RKO (cell line): ENCODE data around the gene GRIA4.

Source experiments
- DNase-seq: peaks from one replicate; pipeline ENCODE4 v3.0.0-alpha.2; 2016; ENCODE audit warnings: low spot score

The GRIA4 gene

GRCh38 chr11:105789579-105790420 is 179.9 kb downstream of the GRIA4 start:
- no peak for DNase-seq

- DNase-seq = no peak
Observed at GRCh38 chr11:105790840-105791239, 181.0 kb downstream of the GRIA4 start.

DNA sequence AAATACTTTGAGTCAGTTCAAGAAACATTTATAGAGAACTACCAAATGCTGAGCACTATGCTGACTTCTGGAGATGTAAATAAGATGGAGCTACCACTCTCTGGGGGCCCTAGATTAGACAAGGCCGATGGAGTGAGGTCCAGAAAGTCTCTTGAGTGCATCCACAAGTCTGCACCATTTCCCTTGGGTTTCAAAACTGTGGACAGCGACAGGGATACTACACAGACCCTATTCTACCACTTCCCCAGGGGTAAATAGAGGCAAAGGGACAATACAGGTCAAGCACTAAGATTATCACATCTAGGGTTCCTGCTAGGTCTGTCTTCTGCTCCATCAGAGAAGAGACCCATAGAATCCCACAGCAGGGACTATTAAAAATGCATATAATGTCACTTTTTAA is 183.2 kb downstream of the GRIA4 start:
- DNase-seq = no peak

DNA sequence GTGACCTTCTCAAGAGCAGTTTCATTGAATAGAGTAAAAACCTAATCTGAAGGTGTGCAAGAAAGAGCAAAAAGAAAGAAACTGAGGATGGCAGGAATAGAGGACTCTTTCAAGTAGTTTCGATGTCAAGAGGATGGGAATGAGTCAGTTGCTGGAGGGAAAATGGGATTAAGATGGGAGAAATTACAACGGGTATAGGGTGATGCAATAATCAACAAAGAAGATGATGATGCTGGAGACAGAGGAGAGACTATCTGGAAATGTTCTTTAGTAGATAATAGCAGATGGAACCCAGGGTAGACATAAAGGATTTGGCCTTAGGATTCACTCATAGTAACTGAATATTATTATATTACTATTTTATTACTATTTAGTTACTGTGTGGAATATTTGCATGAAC is 189.4 kb downstream of the GRIA4 start:
- DNase-seq = no peak

DNA sequence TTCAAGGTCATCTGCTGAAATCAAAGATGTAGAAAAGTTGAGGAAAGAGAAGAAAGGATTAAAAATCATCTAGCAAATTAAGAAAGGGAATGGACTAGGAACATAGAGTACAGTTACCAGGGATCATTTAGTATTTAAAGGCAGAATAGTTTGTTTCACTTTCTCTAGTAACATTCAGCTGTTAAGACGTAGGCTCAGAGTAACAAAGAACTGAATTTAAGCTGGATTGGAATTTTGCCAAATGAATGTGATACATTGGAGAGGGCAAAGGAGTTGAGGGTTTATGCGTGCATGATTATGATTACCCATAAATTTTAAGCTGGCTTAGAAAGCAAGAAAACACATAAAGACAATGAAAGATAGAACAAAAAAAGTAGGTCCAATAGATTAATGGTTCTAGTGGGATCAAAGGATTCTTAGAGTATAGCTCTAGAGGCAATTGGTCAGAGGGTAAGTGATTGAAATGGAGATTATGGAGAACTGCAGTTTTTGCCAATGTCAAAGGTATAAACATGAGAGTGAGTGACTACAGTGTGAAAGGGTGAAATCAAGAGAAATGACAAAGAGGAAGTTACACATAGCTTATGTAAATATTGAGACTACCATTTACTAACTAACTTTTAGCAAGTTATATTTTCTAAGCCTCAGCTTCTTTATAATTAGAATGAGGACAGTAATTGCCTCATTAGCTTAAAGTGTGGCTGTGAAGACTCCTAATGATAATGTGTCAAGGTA is 190.0 kb downstream of the GRIA4 start:
- no peak for DNase-seq

GRCh38 chr11:105802390-105802789 is 192.5 kb downstream of the GRIA4 start:
- no peak for DNase-seq

GRCh38 chr11:105811242-105811641 is 201.4 kb downstream of the GRIA4 start:
- DNase-seq = no peak

DNA sequence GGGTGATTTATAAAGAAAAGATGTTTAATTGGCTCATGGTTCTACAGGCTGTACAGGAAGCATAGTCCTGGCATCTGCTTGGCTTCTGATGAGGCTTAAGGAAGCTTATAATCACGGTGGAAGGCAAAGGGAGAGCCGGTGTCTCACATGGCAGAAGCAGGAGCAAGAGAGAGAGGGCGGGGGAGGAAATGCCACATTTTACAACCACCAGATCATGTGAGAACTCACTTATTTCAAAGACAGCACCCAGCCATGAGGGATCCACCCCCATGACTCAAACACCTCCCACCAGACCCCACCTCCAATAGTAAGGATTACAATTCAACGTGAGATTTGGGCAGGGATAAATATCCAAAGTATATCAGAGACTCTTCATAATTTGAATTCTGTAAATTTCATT is 211.5 kb downstream of the GRIA4 start:
- DNase-seq = no peak

DNA sequence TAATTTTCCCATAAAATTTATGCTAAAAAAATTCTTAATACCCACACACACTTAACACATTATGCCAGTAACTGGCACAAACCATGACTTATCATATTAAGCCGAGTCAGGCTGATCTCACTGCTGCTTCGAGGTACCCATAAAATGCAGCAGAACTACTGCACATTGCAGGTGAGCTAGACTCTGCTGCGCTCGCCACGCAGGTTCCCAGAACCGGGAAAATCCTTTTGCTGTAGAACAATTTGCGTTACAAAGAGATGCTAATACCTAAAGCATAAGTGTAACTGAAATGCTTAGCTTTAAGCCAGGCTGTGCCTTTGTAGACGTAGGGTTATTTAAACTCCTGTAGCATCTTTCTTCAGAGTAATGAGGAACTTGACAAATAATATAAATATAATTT is 211.9 kb downstream of the GRIA4 start:
- DNase-seq = no peak

DNA sequence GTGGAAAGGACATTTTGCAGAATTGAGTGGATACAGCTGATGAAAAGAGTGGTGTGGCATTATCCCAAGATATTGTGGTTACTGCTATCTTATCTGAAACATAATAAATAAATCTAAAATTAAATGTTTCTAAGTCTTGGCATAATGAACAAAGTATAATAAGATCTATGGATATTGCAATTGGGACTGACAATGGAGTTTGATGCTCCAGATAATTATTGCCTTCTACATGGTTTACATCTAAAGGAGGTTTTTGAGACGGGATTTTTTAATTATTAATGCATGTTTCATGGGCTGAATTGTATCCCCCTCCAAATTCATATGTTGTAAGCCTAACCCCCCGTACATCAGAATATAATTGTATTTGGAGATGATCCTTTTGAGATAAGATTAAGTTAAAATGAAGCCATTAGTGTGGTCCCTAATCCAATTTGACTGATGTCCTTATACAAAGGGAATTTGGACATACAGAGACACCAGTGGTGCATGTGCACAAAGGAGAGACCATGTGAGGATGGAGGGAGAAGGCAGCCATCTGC is 213.7 kb downstream of the GRIA4 start:
- no peak for DNase-seq

- no peak for DNase-seq
Observed at GRCh38 chr11:105824457-105825013, 214.7 kb downstream of the GRIA4 start.

DNA sequence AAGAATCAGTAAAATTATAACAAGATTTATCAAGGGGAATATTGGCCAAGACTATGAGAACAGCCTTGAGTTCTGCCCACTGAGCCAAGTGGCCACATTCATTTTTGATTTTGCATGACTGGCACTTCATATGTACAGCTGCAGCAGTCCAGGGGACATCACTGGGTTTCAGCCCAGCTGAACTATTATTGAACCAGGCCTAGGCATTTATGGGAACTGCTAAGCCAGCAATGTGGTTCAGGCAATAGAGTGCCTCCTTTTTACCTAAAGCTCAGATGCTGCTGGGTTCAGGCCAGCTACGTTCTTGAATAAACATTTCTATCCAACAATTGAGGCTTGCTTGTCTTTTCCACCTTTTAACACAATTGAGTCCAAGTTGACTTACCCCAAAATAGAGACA is 215.3 kb downstream of the GRIA4 start:
- no peak for DNase-seq

GRCh38 chr11:105827906-105828305 is 218.0 kb downstream of the GRIA4 start:
- no peak for DNase-seq

DNA sequence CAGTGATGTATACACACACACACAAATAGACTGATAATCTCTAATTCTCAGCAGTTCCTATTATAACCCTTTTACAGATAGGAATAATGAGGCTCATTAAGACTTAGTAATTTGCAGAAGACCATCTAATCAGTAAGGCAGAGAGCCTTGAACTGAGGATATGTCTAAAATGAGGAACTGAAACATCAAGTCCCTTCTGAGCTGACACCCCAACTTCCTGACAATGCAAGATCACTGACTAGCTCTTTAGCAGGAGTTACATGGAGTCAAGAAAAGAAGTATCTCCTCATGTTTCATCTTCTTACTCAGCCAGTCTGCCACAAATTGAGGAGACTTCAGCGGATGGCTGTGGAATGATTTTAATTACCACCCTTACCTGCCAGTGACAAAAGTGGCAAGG is 219.2 kb downstream of the GRIA4 start:
- DNase-seq = no peak

DNA sequence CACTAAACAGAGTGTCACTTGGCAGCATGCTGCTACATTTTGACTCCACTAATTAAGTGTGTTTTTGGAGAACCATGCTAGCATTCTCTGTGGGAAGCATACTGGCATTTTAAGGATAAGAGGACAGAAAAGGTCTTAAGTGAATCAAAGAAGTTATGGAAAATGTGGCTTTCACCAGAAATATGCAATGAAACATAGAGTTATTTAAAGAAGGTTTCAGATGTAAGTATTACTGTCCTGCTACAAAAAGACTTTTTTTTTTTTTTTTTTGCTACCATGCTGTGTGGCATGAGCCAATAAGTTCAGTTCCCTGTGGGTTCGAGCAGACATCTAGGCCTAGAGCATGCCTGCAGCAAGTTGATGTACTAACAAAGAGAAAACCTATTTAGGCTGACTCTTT is 224.6 kb downstream of the GRIA4 start:
- no peak for DNase-seq

DNA sequence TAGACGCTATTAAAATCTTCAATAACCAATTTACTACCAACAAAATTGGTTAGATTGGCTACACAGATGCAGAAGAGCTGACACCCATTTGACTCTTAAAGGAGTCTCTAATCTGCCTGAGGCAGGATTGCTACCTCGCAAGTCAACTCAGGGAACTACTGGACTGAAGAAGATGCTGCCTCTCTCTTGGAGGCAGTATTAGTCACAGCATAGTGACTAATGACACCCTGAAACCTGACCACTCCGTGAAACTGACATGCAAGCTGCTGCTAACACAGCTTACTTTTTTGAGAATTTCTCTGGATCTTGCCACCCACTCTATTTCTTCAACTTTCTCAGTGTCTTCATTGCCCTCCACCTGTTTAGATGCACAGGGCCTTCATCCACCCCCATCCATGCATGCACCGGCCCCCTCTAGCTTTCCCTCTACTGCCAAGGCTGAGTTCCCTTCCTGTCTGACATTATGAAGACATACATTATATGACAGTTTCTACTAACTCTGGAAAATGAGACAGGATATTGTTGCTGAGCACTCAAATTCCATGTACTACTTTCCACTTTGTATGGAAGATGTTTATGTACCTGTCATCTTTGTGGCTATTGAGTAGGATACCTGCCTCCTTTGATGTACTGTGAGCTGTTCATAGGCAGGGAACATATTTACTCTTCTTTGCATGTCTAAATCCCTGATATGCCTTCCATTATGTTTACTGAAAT is 229.0 kb downstream of the GRIA4 start:
- peak; percentile 69 for DNase-seq

DNA sequence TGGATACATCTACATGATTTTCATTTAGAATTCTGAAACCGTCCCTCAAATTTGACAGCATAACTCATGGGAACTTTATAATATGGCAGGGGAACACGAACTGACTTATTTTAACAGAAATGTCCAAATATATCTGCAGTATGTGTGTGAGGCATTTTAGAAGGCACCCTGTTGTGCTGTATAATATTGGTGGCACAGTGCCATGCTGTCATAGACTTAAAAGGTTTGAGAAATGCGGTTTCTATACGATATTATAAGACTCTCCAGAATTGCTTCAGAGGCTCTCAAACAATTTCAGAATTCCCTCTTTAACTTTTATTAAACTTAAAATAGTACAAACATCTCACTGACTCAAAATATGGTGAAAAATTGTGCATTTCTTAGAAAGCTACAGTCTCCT is 230.5 kb downstream of the GRIA4 start:
- DNase-seq = no peak

GRCh38 chr11:105852403-105852802 is 242.5 kb downstream of the GRIA4 start:
- DNase-seq = no peak

GRCh38 chr11:105854269-105854668 is 244.4 kb downstream of the GRIA4 start:
- no peak for DNase-seq

- DNase-seq = no peak
Observed at GRCh38 chr11:105856954-105857353, 247.1 kb downstream of the GRIA4 start.

DNA sequence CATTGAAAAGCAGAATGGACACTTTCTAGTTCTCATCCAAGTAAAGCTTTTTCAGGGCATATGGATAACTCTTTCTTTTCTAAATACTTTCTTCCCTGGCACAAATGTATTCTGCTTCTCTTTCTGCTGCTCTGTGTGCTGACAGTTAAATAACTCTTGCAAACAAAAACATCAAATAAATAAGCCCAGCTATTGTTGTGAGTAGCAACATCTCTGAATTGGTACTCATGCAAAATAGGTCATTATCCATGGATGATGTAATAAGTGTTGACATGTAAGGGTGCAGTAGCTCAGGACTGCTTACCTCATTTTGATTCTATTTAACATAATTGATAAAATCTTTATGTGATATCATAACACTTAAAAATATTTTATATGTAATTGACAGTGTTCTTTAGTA is 247.9 kb downstream of the GRIA4 start:
- no peak for DNase-seq

DNA sequence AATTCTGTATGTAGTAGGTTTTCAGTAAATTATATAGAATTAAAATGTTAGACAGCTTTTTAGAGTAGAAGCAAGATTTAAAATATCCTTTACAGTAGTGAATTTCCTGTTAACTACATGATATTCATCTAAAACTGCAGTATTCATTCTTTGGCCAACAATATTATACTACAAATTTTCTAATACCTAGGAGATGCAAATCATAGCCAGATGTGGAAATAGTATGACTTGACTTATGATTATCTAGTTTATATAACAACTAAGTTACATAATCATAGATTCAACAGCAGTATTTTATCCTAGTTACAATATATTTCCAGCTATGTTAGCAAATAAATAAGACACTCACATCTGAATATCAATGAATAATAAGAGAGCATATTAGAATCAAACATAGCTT is 249.0 kb downstream of the GRIA4 start:
- no peak for DNase-seq
